ENCODE measurements around the gene RPIA. TPM values are rescaled to one million over a fixed set of nuclear protein-coding genes. Genes with fewer than 3 reads are reported as not detected.

The RPIA gene
- total RNA-seq, 3 donors from 2014 or later = 17.5 to 29.7 (median 25.7) TPM

DNA sequence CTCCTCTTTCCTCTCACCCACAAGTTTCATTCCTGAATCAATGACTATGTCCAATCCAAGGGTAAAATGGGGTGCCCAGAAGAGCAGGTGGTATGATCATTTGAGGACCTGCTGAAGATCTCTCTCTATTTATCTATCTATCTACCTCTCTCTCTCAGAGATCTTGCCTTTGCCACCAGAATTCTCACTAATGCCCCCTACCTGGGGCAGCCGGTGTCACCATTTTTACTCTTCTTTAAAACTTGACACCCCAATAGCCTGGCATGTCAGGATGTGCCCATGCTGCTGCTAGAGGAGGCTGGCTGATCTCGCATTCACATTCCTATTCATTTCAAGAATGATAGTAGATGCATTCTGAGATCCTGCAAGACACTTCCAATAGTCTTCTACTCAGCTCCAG is 24.3 kb upstream of the RPIA start:
- Histone ChIP-seq H3K9me3 (no peaks in the 10 kb centered on the region), H3K4me3 (no peak overlapping the region), H3K4me1 (ENCODE audit: low read depth) (no peaks in the 10 kb centered on the region), H3K36me3 (ENCODE audit: low read depth) (no peaks in the 10 kb centered on the region)
- TF ChIP-seq, protein P1, sequence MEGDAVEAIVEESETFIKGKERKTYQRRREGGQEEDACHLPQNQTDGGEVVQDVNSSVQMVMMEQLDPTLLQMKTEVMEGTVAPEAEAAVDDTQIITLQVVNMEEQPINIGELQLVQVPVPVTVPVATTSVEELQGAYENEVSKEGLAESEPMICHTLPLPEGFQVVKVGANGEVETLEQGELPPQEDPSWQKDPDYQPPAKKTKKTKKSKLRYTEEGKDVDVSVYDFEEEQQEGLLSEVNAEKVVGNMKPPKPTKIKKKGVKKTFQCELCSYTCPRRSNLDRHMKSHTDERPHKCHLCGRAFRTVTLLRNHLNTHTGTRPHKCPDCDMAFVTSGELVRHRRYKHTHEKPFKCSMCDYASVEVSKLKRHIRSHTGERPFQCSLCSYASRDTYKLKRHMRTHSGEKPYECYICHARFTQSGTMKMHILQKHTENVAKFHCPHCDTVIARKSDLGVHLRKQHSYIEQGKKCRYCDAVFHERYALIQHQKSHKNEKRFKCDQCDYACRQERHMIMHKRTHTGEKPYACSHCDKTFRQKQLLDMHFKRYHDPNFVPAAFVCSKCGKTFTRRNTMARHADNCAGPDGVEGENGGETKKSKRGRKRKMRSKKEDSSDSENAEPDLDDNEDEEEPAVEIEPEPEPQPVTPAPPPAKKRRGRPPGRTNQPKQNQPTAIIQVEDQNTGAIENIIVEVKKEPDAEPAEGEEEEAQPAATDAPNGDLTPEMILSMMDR (IDR thresholded peaks at IDR 0.05) = no peak
- DNase-seq = no peak
- intact Hi-C loops (cut with DNase I, micrococcal nuclease) = no loop called here
- no peak for ATAC-seq

DNA sequence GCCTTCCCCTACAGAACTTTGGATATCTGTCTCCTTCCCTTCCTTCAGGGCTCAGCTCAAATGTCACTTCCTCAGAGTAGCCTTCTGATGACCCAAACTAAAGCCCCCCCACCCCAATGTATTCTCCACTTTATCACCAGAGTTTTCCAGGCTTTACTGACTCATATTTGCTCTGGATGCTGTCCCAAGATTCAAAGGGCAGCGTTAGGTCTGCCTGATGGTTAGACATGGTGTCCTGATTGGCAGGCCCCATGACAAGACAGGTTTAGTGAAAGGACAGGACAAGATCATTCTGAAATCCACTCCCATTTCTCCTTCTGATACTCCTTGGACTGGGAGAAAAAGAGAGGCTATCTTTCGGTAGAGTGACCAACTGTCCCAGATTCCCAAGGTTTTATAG is 22.6 kb upstream of the RPIA start:
- ATAC-seq (peak; percentile 23), DNase-seq (no peak)
- Histone ChIP-seq H3K4me3 (no peak overlapping the region), H3K36me3 (ENCODE audit: low read depth) (no peaks in the 10 kb centered on the region), H3K4me1 (ENCODE audit: low read depth) (no peaks in the 10 kb centered on the region), H3K9me3 (no peaks in the 10 kb centered on the region)
- TF ChIP-seq, protein P1 (IDR thresholded peaks at IDR 0.05) = no peak
- intact Hi-C loops (cut with DNase I, micrococcal nuclease) = loop anchor here in 1 of 2 donors (1.0 kb wide), 1 partner anchor 78 kb away; no protein-coding TSS in a partner anchor

DNA sequence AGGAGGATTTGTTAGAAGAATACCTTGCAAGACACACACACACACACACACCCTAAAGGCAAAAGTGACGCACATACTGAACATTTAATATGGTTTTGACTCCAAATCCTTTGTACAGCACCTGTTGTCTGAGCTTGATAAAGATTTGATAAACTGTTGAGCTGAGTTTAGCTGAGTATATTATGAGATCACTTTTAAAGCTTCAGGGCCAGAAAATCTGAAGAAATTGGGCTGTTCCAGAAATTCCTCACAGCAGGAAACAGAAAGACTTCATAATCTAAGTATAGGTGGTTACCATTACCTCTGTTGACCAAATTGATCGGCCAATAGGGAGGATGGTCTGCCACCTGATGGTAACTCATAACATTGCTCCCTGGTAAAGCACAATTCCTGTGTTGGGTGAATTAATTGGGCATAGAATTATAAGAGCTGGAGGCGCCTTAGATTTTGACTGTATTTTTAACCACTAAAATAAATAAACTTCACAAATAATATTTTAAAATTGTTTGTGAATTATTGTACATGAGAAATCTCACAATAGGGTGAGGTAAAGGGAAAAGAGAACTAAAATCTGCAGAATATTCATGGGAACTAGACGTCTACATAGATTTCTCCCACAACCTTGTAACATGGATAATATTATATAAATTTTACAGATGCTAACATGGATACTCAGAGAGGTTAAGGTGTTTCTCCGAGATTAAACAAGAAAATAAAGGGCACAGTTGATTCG is 21.8 kb upstream of the RPIA start:
- peak in 1 of 3 donors; percentile 50 for DNase-seq
- no peaks in the 10 kb centered on the region for H3K36me3 ChIP-seq (ENCODE audit: low read depth)
- intact Hi-C loops (cut with DNase I, micrococcal nuclease) = loop anchor here (1.0 to 5.0 kb wide), 2 partner anchors 77 to 78 kb away; no protein-coding TSS in a partner anchor
- ATAC-seq = peak; percentile 77
- H3K4me3 ChIP-seq = no peak overlapping the region
- no peaks in the 10 kb centered on the region for H3K4me1 ChIP-seq (ENCODE audit: low read depth)
- H3K9me3 ChIP-seq = no peaks in the 10 kb centered on the region
- TF ChIP-seq, protein P1 (IDR thresholded peaks at IDR 0.05) = peak; percentile 20

DNA sequence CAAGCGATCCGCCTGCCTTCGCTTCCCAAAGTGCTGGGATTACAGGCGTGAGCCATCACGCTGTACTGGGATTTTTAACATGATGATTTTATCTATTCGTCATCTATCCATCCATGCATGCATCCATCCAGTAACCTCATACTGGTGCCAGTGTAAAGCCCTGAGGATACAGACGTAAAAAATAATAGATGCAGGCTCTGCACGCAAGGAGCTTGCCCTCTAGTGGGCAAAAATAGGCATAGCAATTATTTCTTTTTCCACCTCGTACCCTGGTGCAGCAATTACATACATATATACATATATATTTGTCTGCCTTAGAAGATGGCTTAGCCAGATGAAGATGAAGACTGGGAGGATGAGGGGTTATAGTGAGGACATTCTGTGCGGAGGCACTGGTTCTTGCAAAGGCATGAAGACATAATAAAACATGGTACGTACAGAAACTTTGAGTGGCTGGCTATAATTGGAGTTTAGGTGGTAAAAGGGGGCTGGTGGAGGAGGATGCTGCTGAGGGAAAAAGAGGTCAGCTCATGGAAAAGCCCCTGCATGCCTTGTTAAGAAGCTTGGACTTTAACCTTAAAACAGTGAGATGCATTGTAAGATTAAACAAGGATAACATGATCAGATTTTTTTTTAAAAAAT is 19.6 kb upstream of the RPIA start:
- TF ChIP-seq, protein P1 (IDR thresholded peaks at IDR 0.05) = peak; percentile 69
- Histone ChIP-seq H3K36me3 (ENCODE audit: low read depth) (no peaks in the 10 kb centered on the region), H3K9me3 (no peaks in the 10 kb centered on the region), H3K4me3 (no peak overlapping the region), H3K4me1 (ENCODE audit: low read depth) (no peaks in the 10 kb centered on the region)
- intact Hi-C loops (cut with DNase I, micrococcal nuclease) = loop anchor here in 1 of 2 donors (5.0 kb wide), 1 partner anchor 80 kb away; no protein-coding TSS in a partner anchor
- DNase-seq (no peak), ATAC-seq (peak; percentile 81)

DNA sequence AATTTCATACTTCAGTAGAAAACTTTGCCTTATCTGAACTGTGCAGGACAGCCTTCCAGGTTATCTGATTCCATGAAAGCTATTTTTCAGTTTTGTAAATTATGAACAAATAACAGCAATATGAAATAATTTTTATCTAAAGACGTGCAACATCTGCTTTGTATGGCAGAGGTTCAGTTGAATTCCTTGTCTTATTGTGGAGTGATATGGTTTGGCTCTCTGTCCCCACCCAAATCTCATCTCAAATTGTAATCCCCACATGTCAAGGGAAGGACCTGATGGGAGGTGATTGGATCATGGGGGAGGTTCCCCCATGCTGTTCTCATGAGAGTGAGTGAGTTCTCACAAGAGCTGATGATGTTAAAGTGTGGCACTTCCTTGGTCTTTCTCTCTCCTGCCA is 18.1 kb upstream of the RPIA start:
- Histone ChIP-seq H3K4me1 (ENCODE audit: low read depth) (no peaks in the 10 kb centered on the region), H3K9me3 (no peaks in the 10 kb centered on the region), H3K4me3 (no peak overlapping the region), H3K36me3 (ENCODE audit: low read depth) (no peaks in the 10 kb centered on the region)
- ATAC-seq (no peak), DNase-seq (no peak)
- TF ChIP-seq, protein P1 (IDR thresholded peaks at IDR 0.05) = no peak
- intact Hi-C loops (cut with DNase I, micrococcal nuclease) = loop anchor here in 1 of 2 donors (5.0 kb wide), 1 partner anchor 81 kb away; no protein-coding TSS in a partner anchor

Measured in mucosa of descending colon (tissue), 3 donors.